Esophagus mucosa (tissue), 1 donor: ENCODE data around the gene SMCO4. TPM values are rescaled to one million over a fixed set of nuclear protein-coding genes. Genes with fewer than 3 reads are reported as not detected.
A peak's percentile ranks its signal among the peaks of the same experiment; 100 is the strongest.
"Not testable (repeated sequence)": the region's sequence is repeated elsewhere in the genome, so short reads cannot be mapped to it uniquely, and the experiment has no call there.

ENCODE experiments used
- ATAC-seq: fragments of 200-7000 bp; cut with Tn5 transposase; one replicate; pipeline ENCODE4 v1.9.1; 2020
- total RNA-seq: library from RNA; stranded (reverse); gene quantifications from one replicate; pipeline ENCODE4 v1.2.4, GENCODE V29; 2023
- donor health status: DM: yes; HTN: yes; CAD: no.

Gene SMCO4, protein sequence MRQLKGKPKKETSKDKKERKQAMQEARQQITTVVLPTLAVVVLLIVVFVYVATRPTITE
- 11.1 TPM for total RNA-seq

DNA sequence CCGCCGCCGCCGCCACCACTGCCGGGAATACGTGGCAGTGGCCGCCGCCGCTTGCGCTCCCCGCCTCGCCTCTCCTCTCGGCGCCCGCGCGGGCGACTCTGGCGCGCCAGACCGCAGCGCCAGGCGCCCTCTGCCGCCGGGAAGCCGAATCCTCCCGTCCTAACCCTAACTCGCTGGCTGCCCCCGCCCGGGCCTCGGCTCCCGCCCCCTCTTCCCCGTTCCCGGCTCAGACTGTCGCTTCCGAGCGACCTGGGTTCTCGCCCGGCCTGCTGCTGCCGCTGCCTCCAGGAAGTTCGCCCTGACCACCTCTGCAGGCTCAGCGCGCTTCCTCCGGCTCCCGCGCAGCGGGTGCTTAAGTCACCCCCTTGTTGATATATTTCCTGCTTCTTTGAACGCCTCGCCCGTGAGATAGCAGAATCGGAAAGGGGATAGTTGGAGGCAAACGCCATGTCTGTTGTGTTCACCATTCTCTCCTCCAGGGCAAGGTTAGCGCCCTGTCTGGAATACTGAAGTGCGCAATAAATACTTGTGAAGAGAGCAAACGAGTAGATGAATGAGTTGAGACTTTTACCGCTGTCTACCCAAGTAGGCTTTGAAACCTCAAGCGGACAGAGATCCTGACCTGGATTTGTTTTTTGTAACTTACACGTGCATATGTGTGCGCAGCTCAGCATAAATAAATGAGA is at the start of gene SMCO4:
Gene SMCO4 (minus strand): TSS at position 100 of the 686 bp plus-strand sequence. CDS start 64,202 bp downstream, outside the sequence.
- peak; percentile 86 for ATAC-seq

GRCh38 chr11:93591247-93591898 is 48.2 kb upstream of the SMCO4 start:
- no peak for ATAC-seq

DNA sequence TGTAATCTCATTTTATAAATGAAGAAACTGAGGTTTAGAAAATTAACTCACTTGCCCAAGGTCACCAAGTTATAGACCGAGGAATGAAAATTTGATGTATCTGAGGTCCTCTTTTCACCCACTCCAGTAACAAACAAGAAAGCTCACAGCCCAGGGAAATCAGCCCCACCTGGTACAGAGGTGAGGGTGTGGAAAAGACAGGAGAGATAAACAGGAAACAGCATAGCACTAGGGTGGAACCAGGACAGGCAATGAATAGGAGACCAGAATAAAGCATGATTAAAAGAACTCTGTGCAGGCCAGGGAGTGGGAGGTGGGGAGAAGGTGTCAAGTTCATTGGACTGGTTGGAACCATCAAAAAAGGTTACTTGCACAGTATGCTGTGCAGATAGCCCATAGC is 46.2 kb upstream of the SMCO4 start:
- ATAC-seq = no peak

- no peak for ATAC-seq
Observed at GRCh38 chr11:93587858-93588581, 44.8 kb upstream of the SMCO4 start.

DNA sequence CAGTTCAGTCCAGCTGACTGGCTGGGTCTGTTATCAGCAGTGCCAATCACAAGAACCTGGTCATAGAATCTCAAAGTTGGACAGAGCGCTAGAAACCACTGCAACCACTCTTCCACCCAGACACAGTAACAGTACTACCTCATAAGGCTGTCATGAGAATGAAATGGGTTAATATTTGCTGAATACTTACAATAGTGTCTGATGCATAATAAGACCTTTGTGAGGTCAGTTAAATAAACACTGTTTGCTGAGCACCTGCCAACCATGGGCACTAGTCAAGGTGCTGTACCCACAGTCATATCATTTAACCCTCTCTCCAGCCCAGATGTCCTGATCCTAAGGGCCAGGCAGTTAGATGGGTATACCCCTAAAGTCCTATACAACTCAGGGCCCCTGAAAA is 44.2 kb upstream of the SMCO4 start:
- not testable (repeated sequence) for ATAC-seq

DNA sequence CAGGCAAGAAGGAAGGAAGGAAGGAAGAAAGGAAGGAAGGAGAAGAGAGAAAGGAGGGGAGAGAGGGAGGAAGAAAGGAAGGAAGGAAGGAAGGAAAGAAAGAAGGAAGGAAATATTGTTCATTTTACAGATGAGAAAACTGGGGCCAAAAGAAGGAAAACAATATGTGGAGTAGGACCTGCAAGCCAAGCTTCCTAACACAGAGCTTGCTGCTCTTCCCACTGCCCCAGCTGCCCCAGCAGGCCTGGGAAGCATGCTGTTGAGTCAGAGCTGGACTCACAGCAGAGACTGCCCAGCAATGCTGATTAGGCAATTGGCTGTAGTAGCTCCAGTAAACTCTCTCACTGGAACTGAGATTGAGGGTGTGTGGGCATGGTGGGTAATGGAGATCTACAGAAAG is 42.6 kb upstream of the SMCO4 start:
- ATAC-seq = no peak

- ATAC-seq = no peak
Observed at GRCh38 chr11:93583490-93583889, 40.3 kb upstream of the SMCO4 start.

GRCh38 chr11:93579187-93579751 is 36.1 kb upstream of the SMCO4 start:
- ATAC-seq = no peak

DNA sequence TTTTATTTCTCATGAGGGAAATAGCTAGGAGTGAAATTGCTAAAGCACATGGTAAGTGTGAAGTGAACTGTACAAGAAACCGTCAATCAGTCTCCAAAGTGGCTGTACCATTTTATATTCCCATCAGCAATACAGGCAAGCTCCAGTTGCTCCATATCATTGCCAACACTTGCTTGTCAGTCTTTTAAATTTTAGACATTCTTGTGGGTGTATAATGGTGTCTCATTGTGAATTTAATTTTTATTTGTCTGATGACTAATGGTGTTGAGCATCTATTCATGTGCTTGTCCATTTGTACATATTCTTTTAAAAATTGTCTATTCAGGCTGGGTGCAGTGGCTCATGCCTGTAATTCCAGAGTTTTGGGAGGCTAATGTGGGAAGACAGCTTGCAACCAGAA is 34.1 kb upstream of the SMCO4 start:
- no peak for ATAC-seq

- not testable (repeated sequence) for ATAC-seq
Observed at GRCh38 chr11:93576870-93577269, 33.7 kb upstream of the SMCO4 start.

GRCh38 chr11:93574638-93575220 is 31.5 kb upstream of the SMCO4 start:
- no peak for ATAC-seq

DNA sequence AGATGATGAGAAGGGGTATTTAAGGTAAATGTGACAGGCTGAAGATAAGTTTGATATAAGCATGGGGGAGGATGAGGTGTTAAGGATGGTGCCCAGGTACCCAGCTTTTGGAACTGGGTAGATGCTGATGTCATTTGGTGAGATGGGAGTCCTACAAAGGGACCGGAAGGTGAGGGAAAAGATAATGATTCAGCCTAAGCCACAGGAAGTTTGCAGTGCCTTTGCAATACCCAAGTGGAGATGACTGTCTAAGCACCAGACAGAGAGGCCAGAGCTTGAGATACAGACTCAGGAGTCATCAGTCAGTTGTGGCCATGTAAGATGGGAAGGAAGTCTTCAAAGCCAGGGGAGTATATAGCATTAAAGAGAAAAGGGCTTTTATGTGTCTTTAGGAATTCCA is 30.0 kb upstream of the SMCO4 start:
- ATAC-seq = no peak

DNA sequence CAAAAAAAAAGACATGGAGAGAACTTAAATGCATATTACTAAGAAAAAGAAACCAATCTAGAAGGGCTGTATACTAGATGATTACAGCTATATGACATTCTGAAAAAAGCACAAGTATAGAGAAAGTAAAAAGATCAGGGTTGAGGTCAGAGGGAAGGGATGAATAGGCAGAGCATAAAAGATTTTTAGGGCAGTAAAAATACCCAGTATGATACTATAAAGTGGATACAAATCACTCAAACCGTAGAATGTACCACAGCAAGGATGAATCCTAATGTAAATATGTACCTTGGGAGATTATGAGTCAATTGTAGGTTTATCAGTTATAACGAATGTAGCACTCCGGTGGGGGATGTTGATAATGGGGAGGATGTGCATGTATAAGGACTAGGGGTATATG is 29.4 kb upstream of the SMCO4 start:
- no peak for ATAC-seq

DNA sequence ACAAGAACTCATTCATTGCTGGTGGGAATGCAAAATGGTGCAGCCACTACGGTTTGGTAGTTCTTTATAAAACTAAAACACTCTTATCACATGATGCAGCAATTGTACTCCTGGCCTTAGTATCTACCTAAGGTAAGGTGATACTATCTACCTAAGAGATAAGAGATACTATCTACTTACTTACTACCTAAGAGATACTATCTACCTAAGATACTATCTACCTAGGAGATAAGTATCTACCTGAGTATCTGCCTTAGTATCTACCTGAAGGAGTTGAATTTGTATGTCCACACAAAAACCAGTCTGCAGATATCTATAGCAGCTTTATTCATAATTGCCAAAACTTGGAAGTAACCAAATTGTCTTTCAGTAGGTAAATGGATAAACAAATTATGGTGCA is 29.0 kb upstream of the SMCO4 start:
- ATAC-seq = no peak

DNA sequence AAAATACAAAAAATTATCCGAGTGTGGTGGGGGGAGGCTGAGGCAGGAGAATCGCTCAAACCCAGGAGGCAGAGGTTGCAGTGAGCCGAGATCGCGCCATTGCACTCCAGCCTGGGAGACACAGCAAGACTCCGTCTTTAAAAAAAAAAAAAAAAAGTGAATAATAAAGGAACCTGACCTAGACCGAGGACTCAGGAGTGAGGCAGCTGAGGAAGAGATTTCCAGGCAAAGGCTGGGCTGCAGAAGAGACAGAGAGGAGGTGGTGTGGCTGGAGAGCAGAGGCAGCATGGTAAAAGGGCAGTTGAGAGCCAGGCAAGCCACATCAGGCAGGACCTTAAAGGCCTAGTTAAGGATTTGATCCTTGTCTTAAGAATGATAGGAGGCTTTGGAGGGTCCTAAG is 28.4 kb upstream of the SMCO4 start:
- no peak for ATAC-seq

DNA sequence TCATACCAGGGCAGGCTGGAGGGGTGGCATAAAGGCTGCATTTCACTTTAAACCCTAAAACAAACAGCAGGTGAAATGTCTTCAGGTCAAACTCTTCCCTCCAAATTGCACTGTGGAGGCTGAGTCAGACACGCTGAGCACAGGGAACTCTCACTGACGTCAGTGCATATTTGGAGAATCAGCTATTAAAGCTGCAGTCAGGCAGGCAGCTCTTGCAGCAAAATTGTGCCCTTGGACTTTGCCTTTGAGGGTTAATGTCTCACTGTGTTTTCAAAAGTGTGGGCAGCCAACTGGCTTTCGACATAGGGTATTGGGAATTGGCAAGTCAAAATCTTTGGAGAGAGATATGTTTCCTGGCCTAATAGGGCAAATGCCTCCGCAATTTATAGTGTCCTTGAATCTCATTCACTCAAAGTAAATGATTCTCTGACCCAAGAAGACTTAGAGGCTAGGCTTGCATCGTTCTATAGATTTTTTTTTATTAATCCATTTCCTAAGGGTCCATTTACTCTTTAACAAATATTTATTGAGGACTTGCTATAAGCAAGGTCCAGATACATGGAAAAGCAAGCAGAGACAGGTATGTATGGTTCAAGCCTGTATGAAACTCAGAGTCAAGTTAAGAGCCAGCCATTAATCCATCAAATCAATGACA is 27.7 kb upstream of the SMCO4 start:
- peak; percentile 84 for ATAC-seq

- ATAC-seq = no peak
Observed at GRCh38 chr11:93569496-93569895, 26.3 kb upstream of the SMCO4 start.

DNA sequence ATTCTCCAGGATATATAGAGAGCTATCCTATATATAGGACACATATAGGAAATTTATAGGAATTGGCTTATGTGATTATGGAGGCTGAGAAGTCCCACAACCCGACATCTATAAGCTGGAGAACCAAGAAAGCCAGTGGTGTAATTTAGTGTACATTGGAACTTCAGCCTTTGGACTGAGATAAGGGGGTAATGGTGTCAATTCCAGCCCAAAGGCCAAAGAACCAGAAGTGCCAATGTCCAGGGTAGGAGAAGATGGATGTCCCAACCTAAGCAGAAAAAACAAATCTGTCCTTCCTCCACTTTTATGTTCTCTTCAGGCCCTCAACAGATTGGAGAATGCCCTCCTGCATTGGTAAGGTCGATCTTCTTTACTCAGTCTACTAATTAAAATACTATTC is 25.5 kb upstream of the SMCO4 start:
- ATAC-seq = no peak

- peak; percentile 69 for ATAC-seq
Observed at GRCh38 chr11:93567401-93567895, 24.3 kb upstream of the SMCO4 start.

DNA sequence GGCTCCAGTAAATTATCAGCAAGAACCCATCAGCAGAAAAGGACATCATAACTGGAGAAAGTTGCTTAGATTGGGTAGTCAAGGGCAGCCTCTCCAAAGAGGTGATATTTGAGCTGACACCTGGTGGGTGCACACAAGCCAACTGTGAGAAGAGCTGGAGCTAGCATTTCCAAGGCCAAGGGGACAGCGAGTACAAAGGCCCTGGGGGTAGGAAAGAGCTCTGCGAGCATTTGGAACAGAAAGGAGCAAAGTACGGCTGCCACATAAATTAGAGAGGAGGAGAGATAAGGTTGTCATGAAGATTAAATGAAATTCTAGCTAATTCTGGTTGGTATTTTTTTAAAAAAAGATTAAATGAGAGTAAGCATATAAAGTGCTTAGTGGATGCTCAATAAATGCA is 21.7 kb upstream of the SMCO4 start:
- no peak for ATAC-seq

GRCh38 chr11:93563857-93564256 is 20.7 kb upstream of the SMCO4 start:
- ATAC-seq = no peak
